ENCODE measurements around the gene RPS2. TPM values are rescaled to one million over a fixed set of nuclear protein-coding genes. Genes with fewer than 3 reads are reported as not detected.

RPS2 gene
- total and polyA plus RNA-seq, 4 experiments from 2014 or later, result 2,828 to 6,826 (median 4,638) TPM

DNA sequence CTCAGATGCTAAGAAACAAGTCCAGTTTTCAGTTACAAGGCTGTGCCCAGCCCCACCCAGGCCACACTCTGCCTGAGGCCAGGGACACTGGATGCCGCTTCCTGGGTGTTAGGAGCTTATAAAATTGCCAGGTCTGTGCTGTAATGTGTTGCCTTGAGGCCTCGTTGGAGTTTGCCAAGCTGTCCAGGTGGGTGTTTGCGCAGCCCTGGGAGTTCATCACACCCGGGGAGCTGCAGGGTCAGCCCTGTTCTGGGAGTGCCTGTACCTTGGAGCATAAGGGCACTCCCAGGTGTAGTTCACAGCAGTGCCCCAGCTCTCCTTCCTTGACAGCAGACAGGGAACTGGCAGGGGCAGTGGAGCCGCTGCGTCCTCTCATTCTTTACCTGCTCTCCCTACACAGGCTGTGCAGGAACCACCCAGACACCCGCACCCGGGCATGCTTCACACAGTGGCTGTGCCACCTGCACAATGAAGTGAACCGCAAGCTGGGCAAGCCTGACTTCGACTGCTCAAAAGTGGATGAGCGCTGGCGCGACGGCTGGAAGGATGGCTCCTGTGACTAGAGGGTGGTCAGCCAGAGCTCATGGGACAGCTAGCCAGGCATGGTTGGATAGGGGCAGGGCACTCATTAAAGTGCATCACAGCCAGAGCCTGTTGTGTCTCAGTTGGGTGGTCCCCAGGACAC lies 21.0 kb upstream of the RPS2 start:
- H3K4me1 Mint-ChIP-seq, result peaks cover 6 to 33% (median 20%) of the 10 kb centered on the region in 4 donors
- Histone ChIP-seq H3K4me3 (ENCODE audit: low read length in 2 of 2) (no peak overlapping the region), H3K27ac (ENCODE audit: low read depth, low read length) (no peak overlapping the region), H3K9me3 (ENCODE audit: control insufficient read depth in 1 of 2, low read length in 2 of 2) (no peaks in the 10 kb centered on the region), H3K27me3 (ENCODE audit: insufficient read depth, low read length) (peaks cover 15% of the 10 kb centered on the region), H3K4me1 (ENCODE audit: insufficient read depth, low read length) (peaks cover 31% of the 10 kb centered on the region), H3K36me3 (ENCODE audit: insufficient read depth, low read length) (peaks cover 4% of the 10 kb centered on the region)
- H3K27ac Mint-ChIP-seq, result peak overlapping the region in 3 of 7 donors; percentile 54 to 69 (median 55)
- DNase-seq, result no peak
- H3K27me3 Mint-ChIP-seq, result peaks cover 14 to 16% of the 10 kb centered on the region in 2 donors
- CTCF ChIA-PET (ENCODE audit: partially characterized antibody), result interaction anchor here (2.1 kb wide), 1 partner anchor 18 kb away, joined by 8 read pairs; no protein-coding TSS in a partner anchor
- H3K4me3 Mint-ChIP-seq, result peak overlapping the region in 7 of 8 donors; percentile 6 to 79 (median 77)
- H3K36me3 Mint-ChIP-seq, result peaks cover 6 to 10% of the 10 kb centered on the region in 2 donors
- no peaks in the 10 kb centered on the region for H3K9me3 Mint-ChIP-seq
- POLR2A ChIA-PET (ENCODE audit: partially characterized antibody), result interaction anchor here (1.1 to 7.5 kb wide), 5 partner anchors 9 to 229 kb away, joined by 3 to 99 read pairs (median 4); partner anchors contain the start of genes NDUFB10, PGP, RNF151 and RPS2
- intact Hi-C loops (cut with micrococcal nuclease), result no loop called here

DNA sequence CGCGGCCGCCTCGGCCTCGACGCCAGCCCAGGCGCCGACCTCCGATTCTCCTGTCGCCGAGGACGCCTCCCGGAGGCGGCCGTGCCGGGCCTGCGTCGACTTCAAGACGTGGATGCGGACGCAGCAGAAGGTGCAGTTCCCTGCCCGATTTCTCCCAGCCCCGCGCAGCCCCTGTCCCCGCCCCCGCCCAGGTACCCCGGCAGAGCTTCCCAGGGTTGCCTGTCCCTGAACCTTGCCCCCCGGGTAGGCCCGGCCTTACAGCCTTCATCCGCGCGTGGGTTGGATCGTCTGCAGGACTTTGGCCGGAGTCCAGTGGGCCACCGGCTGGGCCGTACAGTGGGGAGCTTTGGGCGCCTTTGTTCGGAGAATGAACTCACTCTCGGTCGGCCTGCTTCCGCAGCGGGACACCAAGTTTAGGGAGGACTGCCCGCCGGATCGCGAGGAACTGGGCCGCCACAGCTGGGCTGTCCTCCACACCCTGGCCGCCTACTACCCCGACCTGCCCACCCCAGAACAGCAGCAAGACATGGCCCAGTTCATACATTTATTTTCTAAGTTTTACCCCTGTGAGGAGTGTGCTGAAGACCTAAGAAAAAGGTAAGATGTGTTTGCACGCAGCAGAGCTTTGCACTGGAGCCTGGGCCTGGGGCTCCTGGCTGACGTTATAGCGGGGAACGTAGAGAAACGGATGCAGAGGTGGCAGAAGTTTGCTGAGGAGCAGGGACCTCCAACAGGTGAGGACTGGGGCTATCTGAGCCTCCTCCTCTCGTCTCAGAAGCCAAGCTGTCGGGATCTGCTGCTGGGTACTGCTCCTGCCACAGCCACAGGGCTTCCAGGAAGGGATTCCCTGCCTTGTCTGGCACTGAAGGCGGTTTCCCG lies 20.0 kb upstream of the RPS2 start:
- peaks cover 6 to 30% (median 18%) of the 10 kb centered on the region in 4 donors for H3K4me1 Mint-ChIP-seq
- H3K27ac Mint-ChIP-seq, result peak overlapping the region; percentile 57 to 89 (median 78)
- peak overlapping the region; percentile 75 to 89 (median 78) for H3K4me3 Mint-ChIP-seq
- DNase-seq, result no peak
- Histone ChIP-seq H3K4me3 (ENCODE audit: low read length in 2 of 2) (peak overlapping the region in 1 of 2 donors; percentile 64), H3K4me1 (ENCODE audit: insufficient read depth, low read length) (peaks cover 27% of the 10 kb centered on the region), H3K9me3 (ENCODE audit: control insufficient read depth in 1 of 2, low read length in 2 of 2) (no peaks in the 10 kb centered on the region), H3K27ac (ENCODE audit: low read depth, low read length) (peak overlapping the region; percentile 57), H3K27me3 (ENCODE audit: insufficient read depth, low read length) (peaks cover 20% of the 10 kb centered on the region), H3K36me3 (ENCODE audit: insufficient read depth, low read length) (peaks cover 4% of the 10 kb centered on the region)
- H3K9me3 Mint-ChIP-seq, result no peaks in the 10 kb centered on the region
- CTCF ChIA-PET (ENCODE audit: partially characterized antibody), result interaction anchor here (2.1 kb wide), 1 partner anchor 19 kb away, joined by 8 read pairs; no protein-coding TSS in a partner anchor
- intact Hi-C loops (cut with micrococcal nuclease), result loop anchor here (1.0 kb wide), 3 partner anchors 8 to 171 kb away; partner anchors contain the start of genes NDUFB10 and TRAF7
- POLR2A ChIA-PET (ENCODE audit: partially characterized antibody), result interaction anchor here (0.8 to 7.5 kb wide), 5 partner anchors 13 to 230 kb away, joined by 3 to 99 read pairs (median 4); partner anchors contain the start of genes NDUFB10, PGP, PKD1 and RNF151
- H3K36me3 Mint-ChIP-seq, result peaks cover 6 to 10% of the 10 kb centered on the region in 2 donors
- peaks cover 14 to 16% of the 10 kb centered on the region in 2 donors for H3K27me3 Mint-ChIP-seq

DNA sequence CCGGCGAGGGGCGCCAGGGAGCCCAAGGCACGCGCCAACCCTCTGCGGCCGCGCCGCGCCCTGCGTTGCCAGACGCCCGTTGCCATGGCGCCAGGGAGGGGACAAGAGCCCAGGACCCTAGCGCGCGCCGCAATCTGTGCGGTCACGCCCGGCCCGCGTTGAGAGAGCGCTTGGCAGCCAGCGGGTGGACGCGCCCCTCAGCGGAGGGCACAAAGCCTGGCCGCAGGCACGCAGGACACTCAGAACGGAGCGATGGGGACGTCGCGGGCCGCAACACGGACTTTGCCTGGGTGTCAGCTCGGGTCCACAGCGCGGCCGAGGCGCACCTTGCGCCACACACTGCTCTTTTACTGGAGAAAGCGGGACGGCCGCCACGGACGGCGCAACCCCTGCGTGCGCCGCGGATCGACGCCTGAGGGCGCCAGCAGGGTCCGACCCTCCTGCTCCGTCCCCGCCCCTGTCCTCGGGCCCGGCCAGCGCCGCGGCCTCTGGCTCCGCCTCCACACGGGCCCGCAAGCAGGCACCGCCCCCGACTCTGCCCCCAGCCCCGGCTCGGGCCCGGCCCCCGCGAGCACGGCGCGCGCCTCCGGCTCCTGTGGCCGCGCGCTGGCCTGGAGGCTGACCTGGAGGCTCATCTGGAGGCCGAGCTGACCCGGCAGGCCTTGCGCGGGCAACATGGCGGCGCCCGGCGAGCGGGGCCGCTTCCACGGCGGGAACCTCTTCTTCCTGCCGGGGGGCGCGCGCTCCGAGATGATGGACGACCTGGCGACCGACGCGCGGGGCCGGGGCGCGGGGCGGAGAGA lies 19.1 kb upstream of the RPS2 start, which contains the start of gene GFER:
GFER (plus strand) TSS at position 650 of the 803 bp plus-strand sequence; CDS start at position 676, 26 bp downstream.
- intact Hi-C loops (cut with micrococcal nuclease), result loop anchor here (1.0 kb wide), 3 partner anchors 9 to 172 kb away; partner anchors contain the start of genes NDUFB10 and TRAF7
- DNase-seq, result peak; percentile 47 to 70 (median 63)
- peak within 1 kb of the TSS; percentile 52 to 64 for H3K4me3 ChIP-seq (ENCODE audit: low read length in 2 of 2)
- peak within 1 kb of the TSS; percentile 57 for H3K27ac ChIP-seq (ENCODE audit: low read depth, low read length)
- peaks cover 4 to 22% (median 15%) of the 10 kb centered on the region in 4 donors for H3K4me1 Mint-ChIP-seq
- peaks cover 22% of the 10 kb centered on the region for H3K4me1 ChIP-seq (ENCODE audit: insufficient read depth, low read length)
- H3K27me3 ChIP-seq (ENCODE audit: insufficient read depth, low read length), result peaks cover 20% of the 10 kb centered on the region
- H3K9me3 ChIP-seq (ENCODE audit: control insufficient read depth in 1 of 2, low read length in 2 of 2), result no peaks in the 10 kb centered on the region
- ChIA-PET POLR2A (ENCODE audit: partially characterized antibody) (interaction anchor here (0.8 to 7.5 kb wide), 4 partner anchors 12 to 152 kb away, joined by 4 to 99 read pairs (median 32); partner anchors contain the start of genes NDUFB10, PKD1, RNF151 and RPS2), CTCF (ENCODE audit: partially characterized antibody) (interaction anchor here (1.4 to 2.1 kb wide), 2 partner anchors 20 kb away, joined by 4 to 8 read pairs; no protein-coding TSS in a partner anchor)
- peak within 1 kb of the TSS; percentile 78 to 89 (median 86) for H3K4me3 Mint-ChIP-seq
- H3K27ac Mint-ChIP-seq, result peak within 1 kb of the TSS; percentile 57 to 91 (median 86)
- H3K36me3 ChIP-seq (ENCODE audit: insufficient read depth, low read length), result peaks cover 4% of the 10 kb centered on the region
- H3K9me3 Mint-ChIP-seq, result no peaks in the 10 kb centered on the region
- H3K27me3 Mint-ChIP-seq, result peaks cover 11 to 14% of the 10 kb centered on the region in 2 donors
- peaks cover 6 to 10% of the 10 kb centered on the region in 2 donors for H3K36me3 Mint-ChIP-seq

DNA sequence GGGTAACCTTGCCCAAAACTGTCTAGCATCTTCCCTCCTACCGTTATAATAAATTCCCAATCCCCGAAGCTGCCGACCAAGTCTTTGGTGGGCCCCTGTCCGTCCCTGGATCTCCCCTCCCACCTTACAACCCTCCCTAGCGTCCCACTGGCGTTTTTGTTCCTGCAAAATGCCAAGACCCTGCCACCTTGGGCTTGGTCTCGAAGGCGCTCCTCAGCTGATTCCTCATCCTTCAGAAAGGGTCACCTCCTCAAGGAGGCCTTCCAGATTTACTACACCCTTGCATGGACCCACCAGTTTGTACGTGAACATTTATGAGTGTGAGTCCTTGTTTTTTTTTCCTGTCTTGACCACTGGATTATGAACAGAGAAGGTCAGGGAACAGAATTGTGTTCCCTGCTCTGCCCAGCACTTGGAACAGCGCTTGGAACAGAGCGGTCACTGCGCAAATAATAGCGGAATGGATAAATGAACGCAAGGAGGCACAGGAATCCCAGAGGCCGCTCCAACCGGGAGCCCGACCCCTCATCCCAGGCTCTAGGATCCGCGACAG lies 18.4 kb upstream of the RPS2 start:
- no peaks in the 10 kb centered on the region for H3K9me3 Mint-ChIP-seq
- ChIA-PET CTCF (ENCODE audit: partially characterized antibody) (interaction anchor here (1.0 to 1.4 kb wide), 3 partner anchors 19 to 158 kb away, joined by 3 to 4 read pairs (median 4); partner anchors contain the start of gene RPS2), POLR2A (ENCODE audit: partially characterized antibody) (interaction anchor here (6.9 to 7.5 kb wide), 2 partner anchors 11 to 20 kb away, joined by 61 to 99 read pairs; partner anchors contain the start of genes NDUFB10, RNF151, RPS2 and TBL3)
- no peak for DNase-seq
- Histone ChIP-seq H3K36me3 (ENCODE audit: insufficient read depth, low read length) (peaks cover 4% of the 10 kb centered on the region), H3K4me3 (ENCODE audit: low read length in 2 of 2) (peak overlapping the region; percentile 52 to 64), H3K27ac (ENCODE audit: low read depth, low read length) (peak overlapping the region; percentile 57), H3K9me3 (ENCODE audit: control insufficient read depth in 1 of 2, low read length in 2 of 2) (no peaks in the 10 kb centered on the region), H3K27me3 (ENCODE audit: insufficient read depth, low read length) (peaks cover 20% of the 10 kb centered on the region), H3K4me1 (ENCODE audit: insufficient read depth, low read length) (peaks cover 22% of the 10 kb centered on the region)
- peaks cover 6 to 10% of the 10 kb centered on the region in 2 donors for H3K36me3 Mint-ChIP-seq
- peak overlapping the region in 6 of 7 donors; percentile 12 to 91 (median 71) for H3K27ac Mint-ChIP-seq
- peaks cover 2 to 19% (median 12%) of the 10 kb centered on the region in 4 donors for H3K4me1 Mint-ChIP-seq
- intact Hi-C loops (cut with micrococcal nuclease), result no loop called here
- peak overlapping the region; percentile 76 to 89 (median 84) for H3K4me3 Mint-ChIP-seq
- H3K27me3 Mint-ChIP-seq, result peaks cover 7 to 10% of the 10 kb centered on the region in 2 donors

DNA sequence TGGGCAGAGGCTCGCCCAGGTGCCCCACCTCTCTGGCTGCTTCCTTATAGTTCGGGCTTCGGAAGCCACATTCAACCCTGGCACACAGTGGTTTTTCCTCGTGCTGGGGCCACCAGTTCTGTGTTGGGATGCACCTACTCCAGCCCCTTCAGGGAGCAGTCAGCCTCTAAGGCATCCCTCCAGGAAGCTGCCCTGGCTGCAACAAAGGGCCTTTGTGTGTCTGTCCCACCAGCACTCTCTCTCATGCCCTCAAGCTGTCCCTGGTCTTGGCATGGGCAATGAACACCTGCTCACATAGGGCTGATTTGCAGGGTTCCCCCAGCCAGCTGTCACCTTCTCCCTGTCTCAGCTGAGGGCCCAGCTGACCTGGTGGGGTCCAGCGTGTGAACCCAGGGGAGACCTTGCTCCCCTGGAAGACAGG lies 17.4 kb upstream of the RPS2 start:
- intact Hi-C loops (cut with micrococcal nuclease), result no loop called here
- POLR2A ChIA-PET (ENCODE audit: partially characterized antibody), result interaction anchor here (0.7 to 7.5 kb wide), 4 partner anchors 9 to 19 kb away, joined by 3 to 99 read pairs (median 34); partner anchors contain the start of genes NDUFB10, RNF151, RPS2 and TBL3
- H3K27me3 ChIP-seq (ENCODE audit: insufficient read depth, low read length), result peaks cover 20% of the 10 kb centered on the region

More for the DNA sequence above, 17.4 kb upstream of the RPS2 start:
- H3K4me3 Mint-ChIP-seq, result peak overlapping the region in 4 of 8 donors; percentile 11 to 66 (median 56)
- peaks cover 22% of the 10 kb centered on the region for H3K4me1 ChIP-seq (ENCODE audit: insufficient read depth, low read length)
- DNase-seq, result no peak
- CTCF ChIA-PET (ENCODE audit: partially characterized antibody), result interaction anchor here (0.5 to 1.5 kb wide), 5 partner anchors 10 to 170 kb away, joined by 3 to 5 read pairs (median 4); partner anchors contain the start of genes RPS2 and TBL3
- H3K4me1 Mint-ChIP-seq, result peaks cover 2 to 19% (median 12%) of the 10 kb centered on the region in 4 donors
- H3K27me3 Mint-ChIP-seq, result peaks cover 7 to 10% of the 10 kb centered on the region in 2 donors
- H3K27ac ChIP-seq (ENCODE audit: low read depth, low read length), result no peak overlapping the region
- H3K36me3 Mint-ChIP-seq, result peaks cover 10 to 14% of the 10 kb centered on the region in 2 donors
- H3K9me3 Mint-ChIP-seq, result no peaks in the 10 kb centered on the region
- no peak overlapping the region for H3K4me3 ChIP-seq (ENCODE audit: low read length in 2 of 2)
- H3K36me3 ChIP-seq (ENCODE audit: insufficient read depth, low read length), result peaks cover 9% of the 10 kb centered on the region
- H3K27ac Mint-ChIP-seq, result peak overlapping the region in 2 of 7 donors; percentile 23 to 50
- no peaks in the 10 kb centered on the region for H3K9me3 ChIP-seq (ENCODE audit: control insufficient read depth in 1 of 2, low read length in 2 of 2)

Data from CD4-positive, alpha-beta memory T cell (primary cell).